ENCODE measurements around the gene TEX30. TPM values are rescaled to one million over a fixed set of nuclear protein-coding genes. Genes with fewer than 3 reads are reported as not detected.

The TEX30 gene
- total and polyA plus RNA-seq, 5 donors from 2014 or later = 8.4 to 29.5 (median 24.4) TPM

DNA sequence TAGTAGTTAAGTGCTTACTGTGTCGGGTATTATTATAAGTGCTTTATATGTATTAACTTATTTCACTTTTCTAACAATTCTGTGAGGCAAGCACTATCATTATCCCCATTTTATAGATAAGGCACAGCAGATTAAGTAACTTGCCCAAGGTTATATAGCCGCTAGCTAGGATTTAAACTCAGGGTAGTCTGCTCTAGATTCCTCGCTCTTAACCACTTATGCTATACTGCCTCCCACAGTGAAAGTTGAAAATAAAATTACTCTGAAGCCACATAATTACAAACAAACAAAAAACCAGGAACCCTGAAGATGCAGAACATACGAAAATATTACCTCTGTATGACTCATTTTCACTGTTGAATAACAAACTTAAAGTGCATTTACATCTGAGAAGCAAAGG, 3.9 kb downstream of the TEX30 start:
- Histone ChIP-seq H3K4me3 (ENCODE audit: low read depth, low read length) (no peak overlapping the region), H3K36me3 (ENCODE audit: control insufficient read depth, insufficient read depth, low read length) (no peaks in the 10 kb centered on the region), H3K27ac (ENCODE audit: insufficient read depth, low read length, poor library complexity, severe bottlenecking) (no peak overlapping the region), H3K4me1 (ENCODE audit: control insufficient read depth, insufficient read depth, low read length, poor library complexity, severe bottlenecking) (peaks cover 11% of the 10 kb centered on the region), H3K27me3 (ENCODE audit: control insufficient read depth, insufficient read depth, low read length) (no peaks in the 10 kb centered on the region), H3K9me3 (ENCODE audit: control insufficient read depth in 2 of 2, low read length in 2 of 2) (no peaks in the 10 kb centered on the region)
- Mint-ChIP-seq H3K27ac (no peak overlapping the region), H3K36me3 (peaks cover 9% of the 10 kb centered on the region), H3K27me3 (no peaks in the 10 kb centered on the region), H3K4me3 (peak overlapping the region in 1 of 4 donors; percentile 4), H3K4me1 (peaks cover 12 to 38% (median 25%) of the 10 kb centered on the region in 4 donors), H3K9me3 (no peaks in the 10 kb centered on the region)
- DNase-seq = peak in 1 of 3 donors; percentile 4
- no peak for ATAC-seq (ENCODE audit: low read depth in 2 of 2)

DNA sequence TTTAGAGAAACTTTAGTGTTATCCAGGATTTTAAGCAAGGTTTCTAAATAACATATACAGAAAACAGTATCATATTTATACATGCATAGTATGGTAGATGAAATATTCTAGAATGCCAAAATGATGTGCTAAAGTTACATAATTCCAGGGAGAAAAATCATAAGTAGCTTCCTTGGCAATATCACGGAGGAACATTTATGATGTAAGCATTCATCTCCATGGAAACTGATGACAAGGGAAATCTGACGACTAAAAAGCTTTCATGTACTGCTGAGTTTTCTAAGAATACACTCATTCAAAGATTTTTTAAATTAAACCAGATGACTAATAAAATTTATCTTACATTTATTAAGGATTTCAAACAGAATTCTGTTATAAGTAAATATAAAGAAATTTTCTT, 4.7 kb downstream of the TEX30 start:
- Histone ChIP-seq H3K27ac (ENCODE audit: insufficient read depth, low read length, poor library complexity, severe bottlenecking) (no peak overlapping the region), H3K4me1 (ENCODE audit: control insufficient read depth, insufficient read depth, low read length, poor library complexity, severe bottlenecking) (peaks cover 11% of the 10 kb centered on the region), H3K4me3 (ENCODE audit: low read depth, low read length) (no peak overlapping the region), H3K9me3 (ENCODE audit: control insufficient read depth in 2 of 2, low read length in 2 of 2) (no peaks in the 10 kb centered on the region), H3K27me3 (ENCODE audit: control insufficient read depth, insufficient read depth, low read length) (no peaks in the 10 kb centered on the region), H3K36me3 (ENCODE audit: control insufficient read depth, insufficient read depth, low read length) (no peaks in the 10 kb centered on the region)
- ATAC-seq (ENCODE audit: low read depth in 2 of 2) (no peak), DNase-seq (no peak)
- Mint-ChIP-seq H3K9me3 (no peaks in the 10 kb centered on the region), H3K27ac (no peak overlapping the region), H3K4me3 (no peak overlapping the region), H3K27me3 (no peaks in the 10 kb centered on the region), H3K4me1 (peaks cover 10 to 31% (median 20%) of the 10 kb centered on the region in 4 donors), H3K36me3 (peaks cover 14% of the 10 kb centered on the region)

DNA sequence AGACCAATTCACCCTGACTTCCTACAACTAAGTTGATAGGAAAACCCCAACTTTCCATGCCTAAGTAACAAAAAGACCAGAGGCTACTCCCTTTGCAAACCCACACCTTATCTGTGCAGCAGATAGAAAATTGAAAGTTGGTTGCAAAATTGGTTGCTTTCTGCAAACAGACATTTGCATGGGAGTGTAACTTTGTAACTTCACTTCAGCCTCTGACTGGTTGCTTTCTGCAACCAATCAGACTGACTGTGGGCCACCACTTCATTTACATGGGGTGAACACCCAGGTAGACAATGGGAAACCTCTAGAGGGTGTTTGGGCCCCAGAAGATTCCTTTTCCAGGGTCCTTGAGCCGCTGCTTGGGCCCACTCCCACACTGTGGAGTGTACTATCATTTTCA, 9.8 kb downstream of the TEX30 start:
- no peaks in the 10 kb centered on the region for H3K27me3 Mint-ChIP-seq
- no peaks in the 10 kb centered on the region for H3K36me3 ChIP-seq (ENCODE audit: control insufficient read depth, insufficient read depth, low read length)
- H3K4me1 ChIP-seq (ENCODE audit: control insufficient read depth, insufficient read depth, low read length, poor library complexity, severe bottlenecking) = no peaks in the 10 kb centered on the region
- DNase-seq (no peak), ATAC-seq (ENCODE audit: low read depth in 2 of 2) (no peak)
- H3K27ac ChIP-seq (ENCODE audit: insufficient read depth, low read length, poor library complexity, severe bottlenecking) = no peak overlapping the region
- no peaks in the 10 kb centered on the region for H3K9me3 Mint-ChIP-seq
- no peak overlapping the region for H3K4me3 ChIP-seq (ENCODE audit: low read depth, low read length)
- no peaks in the 10 kb centered on the region for H3K4me1 Mint-ChIP-seq
- no peaks in the 10 kb centered on the region for H3K9me3 ChIP-seq (ENCODE audit: control insufficient read depth in 2 of 2, low read length in 2 of 2)
- peaks cover 14% of the 10 kb centered on the region for H3K36me3 Mint-ChIP-seq
- H3K27me3 ChIP-seq (ENCODE audit: control insufficient read depth, insufficient read depth, low read length) = no peaks in the 10 kb centered on the region
- no peak overlapping the region for H3K27ac Mint-ChIP-seq
- no peak overlapping the region for H3K4me3 Mint-ChIP-seq

DNA sequence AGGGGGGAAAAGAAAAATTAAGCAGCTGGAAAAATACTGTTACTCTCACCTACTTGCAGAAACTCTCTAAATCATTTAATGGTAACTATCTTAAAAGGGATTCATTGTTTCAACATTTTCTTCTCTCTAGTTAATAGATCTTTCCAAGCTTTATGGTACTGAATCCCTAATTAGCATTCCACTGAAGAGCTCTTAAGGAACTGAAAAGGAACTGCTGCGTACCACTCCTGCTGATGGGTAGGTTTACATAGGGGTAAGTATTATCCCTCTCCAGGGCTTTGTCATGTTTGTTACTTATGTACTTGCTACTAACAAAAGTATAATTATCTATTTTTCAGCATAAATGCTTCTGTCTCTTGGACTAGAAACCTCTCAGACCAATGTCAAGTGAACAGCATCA, 12.5 kb downstream of the TEX30 start:
- H3K27ac Mint-ChIP-seq = no peak overlapping the region
- ATAC-seq (ENCODE audit: low read depth in 2 of 2) = no peak

DNA sequence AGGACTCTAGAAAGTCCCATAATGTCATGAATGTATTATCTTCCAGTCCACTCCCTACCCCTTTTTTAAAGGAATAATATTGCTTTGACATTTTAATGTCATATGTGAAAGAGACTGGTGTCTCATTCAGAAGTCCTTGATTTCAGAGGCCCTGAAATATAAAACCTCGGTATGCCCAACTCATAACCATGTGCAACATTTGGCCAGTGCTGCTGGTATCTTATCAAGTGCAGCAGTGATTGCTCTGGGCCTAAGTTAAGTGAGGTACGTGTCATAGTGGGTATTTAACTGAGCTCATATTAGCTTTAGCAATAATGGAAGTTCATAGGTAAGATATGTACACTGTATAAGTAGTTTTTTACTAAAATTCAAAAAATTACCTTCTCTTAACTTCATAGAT, 14.7 kb downstream of the TEX30 start:
- H3K4me1 ChIP-seq (ENCODE audit: control insufficient read depth, insufficient read depth, low read length, poor library complexity, severe bottlenecking) = no peaks in the 10 kb centered on the region
- Mint-ChIP-seq H3K36me3 (no peaks in the 10 kb centered on the region), H3K4me3 (no peak overlapping the region), H3K9me3 (peaks cover 0 to 2% (median 0%) of the 10 kb centered on the region in 7 donors), H3K27me3 (peaks cover 4% of the 10 kb centered on the region), H3K27ac (no peak overlapping the region), H3K4me1 (no peaks in the 10 kb centered on the region)
- H3K36me3 ChIP-seq (ENCODE audit: control insufficient read depth, insufficient read depth, low read length) = no peaks in the 10 kb centered on the region
- no peak overlapping the region for H3K4me3 ChIP-seq (ENCODE audit: low read depth, low read length)
- no peak overlapping the region for H3K27ac ChIP-seq (ENCODE audit: insufficient read depth, low read length, poor library complexity, severe bottlenecking)
- H3K27me3 ChIP-seq (ENCODE audit: control insufficient read depth, insufficient read depth, low read length) = no peaks in the 10 kb centered on the region
- DNase-seq (no peak), ATAC-seq (ENCODE audit: low read depth in 2 of 2) (no peak)
- no peaks in the 10 kb centered on the region for H3K9me3 ChIP-seq (ENCODE audit: control insufficient read depth in 2 of 2, low read length in 2 of 2)

More for the DNA sequence above, 12.5 kb downstream of the TEX30 start:
- Histone ChIP-seq H3K4me3 (ENCODE audit: low read depth, low read length) (no peak overlapping the region), H3K4me1 (ENCODE audit: control insufficient read depth, insufficient read depth, low read length, poor library complexity, severe bottlenecking) (no peaks in the 10 kb centered on the region), H3K27me3 (ENCODE audit: control insufficient read depth, insufficient read depth, low read length) (no peaks in the 10 kb centered on the region), H3K9me3 (ENCODE audit: control insufficient read depth in 2 of 2, low read length in 2 of 2) (no peaks in the 10 kb centered on the region), H3K36me3 (ENCODE audit: control insufficient read depth, insufficient read depth, low read length) (no peaks in the 10 kb centered on the region), H3K27ac (ENCODE audit: insufficient read depth, low read length, poor library complexity, severe bottlenecking) (no peak overlapping the region)
- no peak overlapping the region for H3K4me3 Mint-ChIP-seq
- DNase-seq = no peak
- peaks cover 7% of the 10 kb centered on the region for H3K36me3 Mint-ChIP-seq
- H3K27me3 Mint-ChIP-seq = no peaks in the 10 kb centered on the region
- H3K4me1 Mint-ChIP-seq = no peaks in the 10 kb centered on the region
- peaks cover 0 to 2% (median 0%) of the 10 kb centered on the region in 7 donors for H3K9me3 Mint-ChIP-seq

DNA sequence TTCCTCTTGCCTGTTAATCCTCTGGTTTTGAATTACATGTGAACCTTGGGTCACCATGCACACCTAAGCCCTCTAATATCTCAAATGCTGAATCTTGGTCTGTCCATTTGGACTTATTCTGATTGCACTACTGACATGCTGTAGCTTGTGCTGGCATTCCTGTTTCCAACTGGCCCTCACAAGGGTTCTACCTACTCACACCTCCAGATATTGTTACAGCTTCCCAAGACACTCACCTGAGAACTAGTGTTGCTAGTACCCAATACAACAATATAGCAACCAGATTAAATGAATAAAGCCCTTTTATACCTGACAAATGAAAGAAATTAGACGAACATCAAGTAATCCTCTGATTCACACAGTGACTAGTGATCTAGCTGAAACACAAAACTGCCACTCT, 16.6 kb downstream of the TEX30 start:
- no peak overlapping the region for H3K4me3 ChIP-seq (ENCODE audit: low read depth, low read length)
- no peak overlapping the region for H3K4me3 Mint-ChIP-seq
- no peak for ATAC-seq (ENCODE audit: low read depth in 2 of 2)
- H3K27ac Mint-ChIP-seq = no peak overlapping the region
- H3K36me3 ChIP-seq (ENCODE audit: control insufficient read depth, insufficient read depth, low read length) = no peaks in the 10 kb centered on the region
- no peaks in the 10 kb centered on the region for H3K4me1 Mint-ChIP-seq
- H3K27me3 ChIP-seq (ENCODE audit: control insufficient read depth, insufficient read depth, low read length) = peaks cover 2% of the 10 kb centered on the region
- no peaks in the 10 kb centered on the region for H3K4me1 ChIP-seq (ENCODE audit: control insufficient read depth, insufficient read depth, low read length, poor library complexity, severe bottlenecking)
- no peak for DNase-seq
- peaks cover 4% of the 10 kb centered on the region for H3K27me3 Mint-ChIP-seq
- no peaks in the 10 kb centered on the region for H3K36me3 Mint-ChIP-seq
- H3K9me3 ChIP-seq (ENCODE audit: control insufficient read depth in 2 of 2, low read length in 2 of 2) = no peaks in the 10 kb centered on the region
- H3K27ac ChIP-seq (ENCODE audit: insufficient read depth, low read length, poor library complexity, severe bottlenecking) = no peak overlapping the region
- H3K9me3 Mint-ChIP-seq = peaks cover 0 to 5% (median 0%) of the 10 kb centered on the region in 7 donors

DNA sequence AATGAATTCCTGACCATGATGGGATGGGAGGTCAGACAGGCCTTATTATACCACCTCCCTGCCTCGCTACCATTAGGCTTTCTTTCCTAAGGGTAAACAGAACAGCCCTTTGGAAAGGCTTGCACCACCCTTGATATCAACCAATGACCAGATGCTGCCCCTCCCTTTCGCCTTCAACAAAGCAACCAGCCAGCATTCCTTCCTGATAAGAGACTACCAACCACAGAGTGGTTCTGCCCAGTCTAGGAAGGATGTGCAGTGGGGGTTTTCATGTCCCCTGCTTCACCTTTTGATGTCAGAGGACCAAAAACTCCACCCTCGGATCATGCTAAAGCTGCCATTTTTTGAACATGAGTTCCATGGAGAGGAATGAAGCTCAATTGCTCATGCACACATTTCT, 21.7 kb downstream of the TEX30 start:
- H3K36me3 ChIP-seq (ENCODE audit: control insufficient read depth, insufficient read depth, low read length) = no peaks in the 10 kb centered on the region
- peak overlapping the region in 1 of 4 donors; percentile 34 for H3K4me3 Mint-ChIP-seq
- H3K27ac ChIP-seq (ENCODE audit: insufficient read depth, low read length, poor library complexity, severe bottlenecking) = no peak overlapping the region
- no peaks in the 10 kb centered on the region for H3K4me1 Mint-ChIP-seq
- H3K4me3 ChIP-seq (ENCODE audit: low read depth, low read length) = no peak overlapping the region
- H3K9me3 ChIP-seq (ENCODE audit: control insufficient read depth in 2 of 2, low read length in 2 of 2) = no peaks in the 10 kb centered on the region
- H3K27ac Mint-ChIP-seq = no peak overlapping the region
- H3K27me3 ChIP-seq (ENCODE audit: control insufficient read depth, insufficient read depth, low read length) = peaks cover 6% of the 10 kb centered on the region
- DNase-seq (no peak), ATAC-seq (ENCODE audit: low read depth in 2 of 2) (no peak)
- H3K36me3 Mint-ChIP-seq = no peaks in the 10 kb centered on the region
- no peaks in the 10 kb centered on the region for H3K4me1 ChIP-seq (ENCODE audit: control insufficient read depth, insufficient read depth, low read length, poor library complexity, severe bottlenecking)
- H3K27me3 Mint-ChIP-seq = peaks cover 9% of the 10 kb centered on the region
- peaks cover 0 to 14% (median 2%) of the 10 kb centered on the region in 7 donors for H3K9me3 Mint-ChIP-seq

DNA sequence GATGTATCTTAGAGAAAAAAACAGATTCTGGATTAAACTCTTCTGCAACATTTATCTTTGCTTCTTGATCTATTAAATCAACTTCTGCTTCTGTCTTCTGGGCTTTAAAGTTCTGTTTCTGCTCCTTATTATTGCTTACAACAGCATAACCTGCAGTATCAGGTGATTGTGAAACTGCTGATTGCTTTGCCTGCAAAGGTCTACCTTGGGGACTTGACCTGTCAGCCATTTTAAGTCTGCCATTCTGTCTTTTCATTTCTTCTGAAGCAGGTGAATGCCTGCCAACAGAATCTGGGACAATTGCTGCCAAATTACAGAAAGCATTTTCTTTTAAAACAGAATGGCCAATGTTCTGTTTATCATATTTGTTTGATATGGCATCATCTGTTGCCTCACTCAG, 31.1 kb downstream of the TEX30 start:
- Mint-ChIP-seq H3K27me3 (peaks cover 34% of the 10 kb centered on the region), H3K4me3 (no peak overlapping the region), H3K4me1 (peaks cover 0 to 16% (median under 1%) of the 10 kb centered on the region in 4 donors), H3K9me3 (peaks cover 0 to 18% (median 11%) of the 10 kb centered on the region in 7 donors), H3K27ac (no peak overlapping the region), H3K36me3 (no peaks in the 10 kb centered on the region)
- no peak overlapping the region for H3K4me3 ChIP-seq (ENCODE audit: low read depth, low read length)
- ATAC-seq (ENCODE audit: low read depth in 2 of 2) (no peak), DNase-seq (no peak)
- no peak overlapping the region for H3K27ac ChIP-seq (ENCODE audit: insufficient read depth, low read length, poor library complexity, severe bottlenecking)
- H3K27me3 ChIP-seq (ENCODE audit: control insufficient read depth, insufficient read depth, low read length) = peaks cover 27% of the 10 kb centered on the region
- no peaks in the 10 kb centered on the region for H3K4me1 ChIP-seq (ENCODE audit: control insufficient read depth, insufficient read depth, low read length, poor library complexity, severe bottlenecking)
- no peaks in the 10 kb centered on the region for H3K36me3 ChIP-seq (ENCODE audit: control insufficient read depth, insufficient read depth, low read length)
- no peaks in the 10 kb centered on the region for H3K9me3 ChIP-seq (ENCODE audit: control insufficient read depth in 2 of 2, low read length in 2 of 2)

Measured in CD4-positive, CD25-positive, alpha-beta regulatory T cell (primary cell).